TTC549 (cell line): ENCODE data around the gene RBM6.
"Not testable (repeated sequence)": the region's sequence is repeated elsewhere in the genome, so short reads cannot be mapped to it uniquely, and the experiment has no call there.

Experiments used
- FAIRE-seq: peaks from 2 replicates; lab custom pipeline; 2012; peaks lifted over from hg19 to GRCh38; lab: Jason Lieb, UNC

The RBM6 gene

DNA sequence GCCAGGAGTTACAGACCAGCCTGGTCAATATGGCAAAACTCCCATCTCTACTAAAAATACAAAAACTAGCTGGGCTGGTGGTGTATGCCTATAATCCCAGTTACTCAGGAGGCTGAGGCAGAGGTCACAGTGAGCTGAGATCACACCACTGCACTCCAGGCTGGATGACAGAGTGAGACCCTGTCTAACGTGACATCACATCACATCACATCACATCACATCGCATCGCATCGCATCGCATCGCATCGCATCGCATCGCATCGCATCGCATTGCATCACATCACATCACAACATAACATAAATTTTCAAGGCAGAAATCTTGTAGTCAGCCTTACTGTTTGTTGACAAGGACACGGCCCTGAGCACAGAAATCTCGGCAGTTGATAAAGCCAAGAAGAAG is 44.4 kb downstream of the RBM6 start:
- no peak for FAIRE-seq

DNA sequence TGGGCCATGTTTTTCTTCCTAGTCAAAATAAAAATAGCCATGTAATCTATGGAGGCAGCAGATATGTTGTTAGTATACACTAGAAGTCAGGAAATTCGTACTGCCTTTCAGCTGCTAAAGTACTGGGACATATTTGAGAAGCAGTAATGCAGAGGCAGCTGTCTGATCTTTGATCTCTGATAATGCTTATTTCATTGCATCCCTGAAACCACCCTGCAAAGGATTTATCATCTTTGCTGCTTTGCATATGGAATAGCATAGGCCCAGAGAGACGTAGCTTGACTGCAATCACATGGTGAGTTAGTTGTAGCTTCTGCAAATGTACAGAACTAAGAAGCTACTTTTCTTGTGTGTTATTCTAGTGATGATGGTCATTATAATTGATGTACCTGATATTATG is 52.4 kb downstream of the RBM6 start:
- FAIRE-seq, result no peak

DNA sequence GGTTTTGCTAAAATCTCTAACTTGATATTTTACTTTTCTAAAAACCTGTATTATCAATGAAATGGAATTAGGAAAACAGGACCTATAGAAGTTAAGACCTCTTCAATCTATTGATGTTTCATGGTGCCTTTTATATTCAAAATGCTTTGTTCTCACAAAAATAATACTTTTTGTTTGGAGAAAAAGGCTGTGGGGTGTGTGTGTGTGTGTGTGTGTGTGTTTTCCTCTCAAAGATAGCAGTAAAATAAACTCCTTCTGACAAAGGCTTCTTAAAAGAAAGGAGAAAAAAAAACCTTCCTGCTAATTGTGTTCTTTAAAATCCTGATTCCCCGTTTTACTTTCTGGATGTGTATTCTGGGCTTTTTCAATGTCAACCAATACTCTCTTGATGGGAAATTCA is 54.5 kb downstream of the RBM6 start:
- FAIRE-seq, result no peak

DNA sequence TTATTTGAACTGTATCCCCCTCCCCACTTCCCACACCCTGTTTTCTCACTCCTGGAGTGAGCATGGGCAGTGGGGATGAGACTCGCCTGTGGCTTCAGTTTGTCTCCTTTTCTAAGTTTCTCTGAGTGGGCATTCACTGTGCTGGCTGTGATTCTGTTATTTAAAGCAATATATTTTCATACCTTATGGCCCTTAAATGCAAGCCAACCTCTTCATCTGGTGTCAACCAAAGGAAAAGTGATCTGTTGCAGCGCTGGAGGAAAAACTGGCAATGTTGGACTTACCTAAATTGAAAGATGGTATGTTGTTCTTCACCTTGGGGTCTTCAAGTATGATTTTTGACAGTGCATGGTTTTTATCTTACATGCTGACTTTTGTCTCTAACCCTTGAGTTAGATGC is 56.1 kb downstream of the RBM6 start:
- no peak for FAIRE-seq

DNA sequence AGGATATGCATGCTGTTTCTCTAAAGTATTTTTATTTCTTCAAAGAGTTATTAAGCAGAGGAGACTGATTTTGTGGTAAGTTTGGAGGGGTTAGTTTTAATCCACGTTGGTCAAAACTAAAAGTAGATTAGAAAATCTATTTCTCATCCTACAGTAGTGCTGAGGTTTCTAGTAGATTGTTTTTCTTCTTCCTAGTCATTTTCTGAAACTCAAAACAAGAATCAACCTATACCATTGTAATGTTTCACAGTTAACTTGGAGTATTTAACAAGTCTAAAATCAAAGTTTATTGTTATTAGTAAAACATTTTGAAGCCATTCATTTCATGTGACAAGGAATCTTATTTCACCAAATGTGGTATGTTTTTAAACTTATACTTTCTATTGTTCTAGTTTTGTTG is 57.9 kb downstream of the RBM6 start:
- FAIRE-seq, result no peak

DNA sequence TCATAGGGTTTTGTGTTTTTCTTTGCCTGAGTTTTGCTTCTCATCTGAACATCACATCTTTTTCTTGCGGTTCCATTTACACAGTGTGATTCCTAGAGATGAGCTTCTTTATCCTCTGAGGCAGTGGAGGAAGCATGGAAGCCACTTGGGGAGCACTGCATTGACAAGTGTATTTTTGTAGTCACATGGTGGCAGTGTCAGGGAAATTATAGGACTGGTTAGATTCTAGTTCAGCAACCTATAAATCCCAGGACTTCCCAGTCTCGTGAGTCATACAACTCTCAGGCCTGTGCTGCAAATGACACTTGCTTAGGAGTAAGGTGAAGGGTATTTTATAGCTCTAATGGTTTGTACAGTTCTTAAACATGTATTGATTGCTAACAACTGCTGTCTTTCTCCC is 58.4 kb downstream of the RBM6 start:
- no peak for FAIRE-seq

DNA sequence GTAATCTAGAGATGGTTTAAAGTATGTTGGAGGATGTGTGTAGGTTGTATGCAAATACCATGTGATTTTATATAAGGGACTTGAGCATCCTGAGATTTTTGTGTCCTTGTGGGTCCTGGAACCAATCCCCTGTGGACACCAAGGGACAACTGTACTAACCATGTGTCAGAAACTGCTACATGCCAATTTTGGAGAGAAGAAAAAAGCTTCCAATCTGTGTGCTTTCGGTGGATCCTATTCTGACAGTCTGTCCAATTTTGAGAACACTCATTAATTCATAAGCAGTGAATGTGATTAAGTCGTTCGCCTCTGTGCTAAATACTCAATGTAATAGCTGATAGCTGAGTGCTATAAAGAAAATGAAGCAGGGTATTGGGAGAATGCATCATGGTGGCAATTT is 61.6 kb downstream of the RBM6 start:
- FAIRE-seq, result no peak

DNA sequence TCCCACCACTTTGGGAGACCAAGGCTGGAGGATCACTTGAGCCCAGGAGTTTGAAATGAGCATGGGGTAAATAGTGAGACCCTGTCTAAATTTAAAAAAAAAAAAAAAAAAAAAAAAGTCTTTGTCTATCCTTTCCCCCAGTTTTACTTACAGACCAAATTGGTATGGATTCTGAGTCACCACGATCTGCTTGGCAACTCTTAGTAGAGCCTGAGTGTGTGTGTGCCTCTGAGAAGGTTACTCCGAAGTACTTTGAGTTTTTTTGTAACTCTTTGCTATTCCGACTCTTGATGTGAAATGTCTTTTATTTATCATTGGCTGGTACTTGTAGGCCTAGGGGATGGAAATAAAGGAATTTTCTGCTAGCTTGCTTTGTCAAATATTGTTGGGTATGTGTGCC is 63.3 kb downstream of the RBM6 start:
- no peak for FAIRE-seq

DNA sequence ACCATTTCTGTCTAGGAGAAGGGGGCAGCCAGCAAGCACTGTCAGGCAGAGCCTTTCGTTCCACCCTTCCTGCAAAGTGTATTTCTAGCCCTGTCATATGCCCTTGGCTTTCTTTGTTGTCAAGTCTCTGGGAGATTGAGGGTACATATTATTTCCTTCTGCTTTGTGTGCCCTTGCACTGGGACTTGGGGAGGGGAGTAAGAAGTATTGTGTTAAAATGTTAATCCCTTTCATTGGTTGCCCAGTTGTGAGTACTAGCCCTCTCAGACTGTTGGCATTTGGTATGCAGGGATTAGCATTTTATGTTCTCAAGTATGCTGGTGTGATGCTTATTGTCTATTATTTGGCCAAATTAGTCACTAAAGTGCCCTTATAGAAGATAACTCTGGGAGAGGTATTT is 63.9 kb downstream of the RBM6 start:
- FAIRE-seq, result no peak

DNA sequence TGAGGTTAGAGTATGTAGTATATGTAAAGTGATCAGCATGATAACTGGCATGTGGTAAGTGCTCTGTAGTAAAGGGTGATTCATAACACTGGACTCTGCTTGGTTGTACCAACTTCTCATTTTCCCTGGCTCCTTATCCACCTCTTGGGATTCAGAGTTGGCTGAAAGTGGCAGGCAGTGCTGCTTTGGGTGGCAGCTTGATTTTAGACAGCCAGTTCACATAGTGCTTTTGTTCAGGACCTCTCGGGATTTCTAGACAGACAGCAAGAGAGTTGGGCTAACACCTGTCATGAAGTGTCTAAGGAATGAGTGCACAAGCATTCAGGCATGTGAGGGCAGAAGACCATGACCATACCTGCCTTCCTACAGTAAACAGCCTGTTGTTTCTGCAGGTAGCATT is 69.0 kb downstream of the RBM6 start:
- no peak for FAIRE-seq

DNA sequence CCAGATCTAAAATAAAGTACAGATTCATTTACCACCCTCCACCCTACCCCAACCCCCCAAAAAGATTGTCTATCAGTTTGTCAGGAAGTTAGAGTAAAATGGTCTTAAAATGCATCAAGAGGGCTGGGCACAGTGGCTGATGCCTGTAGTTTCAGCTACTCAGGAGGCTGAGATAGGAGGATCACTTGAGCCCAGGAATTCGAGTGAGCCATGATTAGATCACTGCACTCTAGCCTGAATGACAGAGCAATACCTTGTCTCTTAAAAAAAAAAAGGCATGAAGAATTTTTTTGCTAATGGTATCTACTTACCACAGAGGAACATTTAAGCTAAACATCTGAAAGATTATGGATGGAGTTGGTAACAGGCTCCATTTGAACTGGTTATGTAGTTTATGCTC is 71.0 kb downstream of the RBM6 start:
- FAIRE-seq, result no peak

DNA sequence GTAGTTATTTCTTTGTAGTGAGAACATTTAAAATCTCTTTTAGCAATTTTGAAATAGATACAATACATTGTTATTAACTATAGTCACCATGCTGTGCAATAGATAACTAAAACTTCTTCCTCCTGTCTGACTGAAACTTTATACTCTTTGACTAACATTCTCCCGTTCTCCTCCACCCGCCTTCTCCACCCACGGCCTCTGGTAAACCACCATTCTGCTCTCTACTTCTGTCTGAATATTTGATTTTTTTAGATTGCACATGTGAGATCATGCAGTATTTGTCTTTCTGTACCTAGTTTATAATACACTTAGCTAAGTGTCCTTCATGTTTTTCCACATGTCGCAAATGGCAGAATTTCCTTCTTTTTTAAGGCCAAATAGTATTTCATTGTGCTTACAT is 76.0 kb downstream of the RBM6 start:
- no peak for FAIRE-seq

DNA sequence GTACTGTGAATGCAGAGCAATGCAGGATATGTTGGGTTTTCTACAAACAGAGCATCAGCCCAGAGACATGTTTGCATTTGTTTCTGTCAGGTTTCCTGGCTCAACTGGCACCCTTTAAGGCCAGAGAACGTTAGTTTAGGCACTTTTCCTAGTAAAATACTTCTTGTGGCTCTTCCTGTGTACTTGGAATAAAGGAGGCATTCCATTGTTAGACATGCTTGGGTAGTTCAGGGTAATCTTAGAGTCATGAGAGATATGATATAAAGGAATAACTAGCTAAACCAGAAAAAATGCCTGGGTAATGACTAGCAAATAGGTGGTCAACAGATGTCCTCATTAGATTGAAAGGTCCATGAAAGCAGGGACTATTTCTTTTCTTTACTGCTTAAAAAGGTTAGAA is 88.4 kb downstream of the RBM6 start:
- no peak for FAIRE-seq

DNA sequence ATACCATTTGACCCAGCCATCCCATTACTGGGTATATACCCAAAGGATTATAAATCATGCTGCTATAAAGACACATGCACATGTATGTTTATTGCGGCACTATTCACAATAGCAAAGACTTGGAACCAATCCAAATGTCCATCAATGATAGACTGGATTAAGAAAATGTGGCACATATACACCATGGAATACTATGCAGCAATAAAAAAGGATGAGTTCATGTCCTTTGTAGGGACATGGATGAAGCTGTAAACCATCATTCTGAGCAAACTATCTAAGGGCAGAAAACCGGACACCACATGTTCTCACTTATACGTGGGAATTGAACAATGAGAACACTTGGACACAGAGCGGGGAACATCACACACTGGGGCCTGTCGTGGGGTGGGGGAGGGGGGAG is 91.3 kb downstream of the RBM6 start:
- not testable (repeated sequence) for FAIRE-seq

DNA sequence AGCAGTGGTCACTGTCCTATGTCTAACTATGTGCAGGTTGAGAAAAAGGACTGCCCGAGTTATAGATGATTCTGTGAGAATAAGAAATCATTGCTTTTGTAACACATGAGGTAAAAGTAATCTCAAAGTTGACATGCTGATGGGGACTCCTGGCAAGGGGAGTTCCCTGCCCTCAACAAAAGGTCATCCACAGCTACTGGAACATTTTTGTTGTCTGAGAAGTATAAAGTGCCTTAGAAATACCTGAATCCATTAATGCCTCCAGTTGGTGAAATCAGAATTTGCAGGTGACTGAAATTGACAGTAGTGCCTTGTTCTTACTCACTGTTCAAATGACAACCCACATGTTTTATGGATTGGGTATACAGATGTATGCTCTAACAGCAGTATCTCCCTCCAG is 105.0 kb downstream of the RBM6 start:
- no peak for FAIRE-seq

DNA sequence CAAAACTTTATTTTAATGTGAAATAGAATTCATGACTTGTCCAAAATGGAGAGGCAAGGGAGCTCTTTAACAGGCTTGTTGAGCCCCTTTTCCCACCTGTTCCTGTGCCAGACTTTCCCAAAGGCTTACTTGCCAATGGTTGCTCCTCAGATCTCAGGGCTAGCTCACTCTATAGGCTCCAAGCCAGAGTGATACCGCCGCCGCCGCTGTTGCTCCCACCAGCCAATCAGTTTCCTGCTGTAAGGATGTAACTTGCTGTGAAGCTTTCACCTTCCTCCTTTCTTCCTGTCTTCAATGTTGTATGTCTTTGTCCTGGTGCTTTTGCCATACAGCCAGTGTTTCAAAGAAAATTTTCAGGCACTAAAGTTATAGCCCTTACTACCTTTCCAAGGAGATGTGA is 107.5 kb downstream of the RBM6 start:
- FAIRE-seq, result no peak

DNA sequence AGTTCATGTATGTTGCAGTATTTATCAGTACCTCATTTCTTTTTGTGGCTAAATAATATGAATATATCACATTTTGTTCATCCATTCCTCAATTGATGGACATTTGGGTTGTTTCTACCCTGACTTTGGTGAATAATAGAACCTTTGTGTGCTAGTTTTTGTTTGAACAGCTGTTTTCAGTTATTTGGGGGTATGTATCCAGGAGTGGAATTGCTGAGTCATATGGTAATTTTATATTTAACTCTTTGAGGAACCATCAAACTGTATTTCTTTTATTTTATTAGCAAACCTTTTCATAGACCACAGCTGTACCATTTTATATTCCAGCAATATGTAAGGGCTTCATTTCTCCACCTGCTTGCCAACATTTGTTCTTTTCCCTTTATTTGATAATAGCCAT is 110.4 kb downstream of the RBM6 start:
- no peak for FAIRE-seq

DNA sequence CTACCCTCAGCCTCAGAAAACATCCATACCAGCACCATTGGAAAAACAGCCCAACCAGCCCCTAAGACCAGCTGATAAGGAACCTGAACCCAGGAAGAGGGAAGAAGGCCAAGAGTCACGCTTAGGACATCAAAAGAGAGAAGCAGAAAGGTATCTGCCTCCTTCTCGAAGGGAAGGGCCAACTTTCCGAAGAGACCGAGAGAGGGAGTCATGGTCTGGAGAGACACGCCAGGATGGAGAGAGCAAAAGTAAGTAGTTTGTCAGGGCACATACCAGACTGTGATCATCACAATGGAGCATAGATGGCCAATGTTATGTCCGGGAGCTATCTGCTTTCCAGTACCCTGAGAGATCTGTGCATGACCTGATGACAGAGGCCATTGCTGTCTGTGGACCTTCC is 117.8 kb downstream of the RBM6 start:
- no peak for FAIRE-seq

DNA sequence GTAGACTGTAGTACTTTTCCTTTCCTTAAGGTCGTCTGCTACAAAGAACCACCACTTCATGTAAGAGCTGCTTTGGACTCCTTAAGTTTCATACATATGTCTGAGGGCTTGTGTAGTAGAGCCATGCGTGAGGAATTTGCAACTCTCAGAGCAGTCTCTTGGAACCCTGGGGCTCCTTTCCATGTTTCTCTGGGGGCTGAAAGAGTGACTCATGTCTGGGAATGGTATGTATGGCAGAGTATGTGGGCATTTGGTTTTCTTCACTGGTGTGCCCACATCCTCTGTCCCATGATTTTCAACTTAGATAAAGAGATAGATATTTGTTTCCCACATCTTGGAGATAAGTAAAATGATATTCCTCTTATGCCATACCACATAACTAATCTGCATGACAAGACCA is 128.2 kb downstream of the RBM6 start:
- FAIRE-seq, result no peak

DNA sequence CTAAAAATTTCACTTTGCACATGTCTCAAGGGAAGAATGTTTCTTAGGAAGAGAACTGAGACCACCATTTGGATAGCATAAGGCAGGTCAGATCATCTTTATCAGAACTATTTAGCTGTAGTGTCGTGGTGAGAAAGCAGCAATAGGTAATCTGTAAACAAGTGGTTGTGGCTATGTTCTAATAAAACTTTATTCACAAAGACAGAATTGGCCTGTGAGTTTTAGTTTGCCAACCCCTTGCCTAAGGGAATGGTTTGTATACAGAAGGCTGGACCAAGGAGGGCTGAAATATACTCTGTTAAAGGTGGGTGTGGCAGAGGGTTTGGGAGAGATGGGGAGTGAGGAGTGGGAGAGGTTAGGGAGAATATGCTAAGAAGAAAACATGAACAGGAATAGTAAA is 138.1 kb downstream of the RBM6 start:
- FAIRE-seq, result no peak

DNA sequence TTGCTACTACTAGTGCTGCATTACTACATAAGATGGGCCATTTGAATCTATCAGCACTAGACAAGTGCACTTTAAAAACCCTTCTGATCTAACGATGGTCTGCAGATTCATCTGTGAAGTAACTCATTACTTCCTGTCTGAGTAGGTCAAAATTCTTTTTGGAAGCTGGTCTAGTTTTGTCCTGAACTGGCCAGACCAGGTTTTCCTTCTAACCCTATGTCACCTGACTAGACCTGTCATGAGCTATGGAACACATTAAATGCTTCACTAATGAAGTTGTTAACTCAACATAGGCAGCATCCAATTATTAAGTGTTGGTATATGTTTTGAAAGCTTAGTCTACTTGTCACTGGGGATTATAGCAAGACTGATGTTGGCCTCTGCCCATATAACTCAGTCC is 138.7 kb downstream of the RBM6 start:
- FAIRE-seq, result no peak

DNA sequence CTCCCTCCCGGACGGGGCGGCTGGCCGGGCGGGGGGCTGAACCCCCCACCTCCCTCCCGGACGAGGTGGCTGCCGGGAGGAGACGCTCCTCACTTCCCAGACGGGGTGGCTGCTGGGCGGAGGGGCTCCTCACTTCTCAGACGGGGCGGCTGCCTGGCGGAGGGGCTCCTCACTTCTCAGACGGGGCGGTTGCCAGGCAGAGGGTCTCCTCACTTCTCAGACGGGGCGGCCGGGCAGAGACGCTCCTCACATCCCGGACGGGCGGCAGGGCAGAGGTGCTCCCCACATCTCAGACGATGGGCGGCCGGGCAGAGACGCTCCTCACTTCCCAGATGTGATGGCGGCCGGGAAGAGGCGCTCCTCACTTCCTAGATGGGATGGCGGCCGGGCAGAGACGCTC is 145.0 kb downstream of the RBM6 start:
- FAIRE-seq, result not testable (repeated sequence)

DNA sequence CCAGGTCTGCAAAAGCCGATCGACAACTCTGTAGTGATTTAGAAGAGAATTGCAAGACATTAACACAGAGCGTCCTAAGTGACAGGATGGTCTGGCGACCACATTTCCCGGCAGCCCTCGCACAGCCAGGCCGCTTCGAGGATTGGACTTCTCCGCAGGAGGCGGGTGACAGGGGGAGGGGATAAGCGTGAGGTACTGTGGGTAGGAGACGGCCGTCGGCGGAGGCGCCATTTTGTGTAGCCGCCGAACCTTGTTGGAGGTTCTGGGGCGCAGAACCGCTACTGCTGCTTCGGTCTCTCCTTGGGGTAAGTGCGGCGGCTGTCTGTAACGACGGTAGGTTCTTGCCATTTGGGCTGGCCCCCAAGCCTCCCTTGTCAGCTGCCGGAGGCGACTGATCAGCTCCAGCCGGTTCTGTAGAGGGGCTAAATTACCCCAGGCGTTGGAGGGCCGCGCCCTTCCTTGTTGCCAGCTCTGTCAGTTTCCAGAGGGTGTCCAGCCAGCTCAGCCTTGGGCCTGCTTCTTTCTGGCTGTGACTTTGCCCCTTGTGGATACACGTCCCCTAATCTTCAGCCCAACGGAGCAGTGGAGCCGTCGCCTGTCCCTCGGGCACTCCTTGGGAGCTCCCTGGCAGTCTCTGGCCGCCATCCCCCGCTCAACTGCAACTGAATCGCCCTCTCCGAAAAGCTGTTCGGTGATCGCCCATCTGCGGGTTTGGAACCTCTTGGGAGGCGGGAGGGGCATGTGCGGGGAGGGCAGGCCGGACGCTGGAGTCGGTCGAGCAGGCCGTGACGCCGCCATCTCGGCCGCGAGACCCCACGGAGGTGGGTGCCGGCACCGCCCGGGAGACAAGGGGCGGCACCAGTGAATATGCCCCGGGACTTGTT is 149.0 kb downstream of the RBM6 start, which contains the start of gene RBM5:
RBM5 (plus strand) TSS at position 195 of the 884 bp plus-strand sequence. CDS start 1,516 bp downstream, outside the sequence.
- FAIRE-seq, result peak; percentile 87

DNA sequence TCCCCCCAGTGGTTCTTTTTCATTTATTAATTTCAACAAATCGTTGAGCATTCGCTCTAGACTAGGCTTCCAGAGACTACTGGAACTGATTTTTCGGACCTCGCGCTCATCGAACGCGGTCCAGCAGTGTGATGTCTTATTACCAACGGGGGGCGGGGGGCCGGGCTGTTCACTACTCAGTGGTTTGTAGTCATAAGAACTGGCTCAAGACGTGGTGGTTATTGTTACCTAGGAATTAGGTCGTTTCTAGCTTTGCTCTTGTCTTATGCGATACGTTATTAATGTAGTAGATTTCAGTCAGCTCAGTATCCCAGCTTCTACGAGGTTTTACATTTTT is 149.6 kb downstream of the RBM6 start:
- FAIRE-seq, result no peak

DNA sequence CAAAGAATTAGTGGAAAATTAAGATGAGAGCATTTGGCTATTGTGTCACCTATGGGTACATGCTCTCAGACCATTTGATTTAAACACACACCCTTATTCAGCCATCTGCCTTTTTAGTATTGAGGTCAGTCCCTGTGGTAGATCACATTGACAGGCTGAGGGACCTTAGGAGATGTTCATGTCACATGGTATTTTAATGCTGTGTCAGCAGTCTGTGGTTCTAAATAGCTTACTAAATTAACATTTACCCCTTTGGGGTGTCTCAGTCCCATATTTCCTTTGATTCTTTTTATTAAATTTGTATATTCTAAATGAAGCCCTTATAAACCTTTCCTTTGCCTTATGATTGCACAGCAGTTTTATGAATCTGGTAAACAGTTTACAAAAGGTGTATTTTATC is 151.0 kb downstream of the RBM6 start:
- FAIRE-seq, result no peak
